Bronchial epithelial cell (primary cell): ENCODE data around the gene VWF. TPM values are rescaled to one million over a fixed set of nuclear protein-coding genes. Genes with fewer than 3 reads are reported as not detected.

Source experiments
- DNase-seq: peaks from one replicate; pipeline ENCODE4 v3.0.0-alpha.2; 2010; ENCODE audit warnings: low read depth
- FAIRE-seq: peaks from 2 replicates; lab custom pipeline; 2011; peaks lifted over from hg19 to GRCh38; lab: Jason Lieb, UNC
- H3K27me3 ChIP-seq: 2 replicates; pipeline ENCODE4 v1.5.1; 2011; ENCODE audit warnings: low read length; ENCODE audit not compliant: control insufficient read depth, insufficient read depth
- H3K36me3 ChIP-seq: 2 replicates; pipeline ENCODE4 v1.5.1; 2011; ENCODE audit warnings: low read length; ENCODE audit not compliant: control insufficient read depth, insufficient read depth
- H3K4me3 ChIP-seq: 2 replicates; pipeline ENCODE4 v1.5.1; 2011; ENCODE audit warnings: mild to moderate bottlenecking, low read depth, low read length, control low read depth
- total RNA-seq: library from RNA; depleted of rRNA; stranded (reverse); fragments of >200 nt; gene quantifications from 2 replicates; pipeline ENCODE4 v1.2.1, GENCODE V29; 2014
- TF ChIP-seq, protein P1 (sequence below): IDR thresholded peaks from 2 replicates; pipeline ENCODE4 v1.5.1; 2011; ENCODE audit warnings: mild to moderate bottlenecking, moderate library complexity, low read length, control low read depth, inconsistent platforms; ENCODE audit not compliant: insufficient read depth, severe bottlenecking

Gene VWF
- total RNA-seq, 1 donor from 2014 or later, result 0.26 TPM

DNA sequence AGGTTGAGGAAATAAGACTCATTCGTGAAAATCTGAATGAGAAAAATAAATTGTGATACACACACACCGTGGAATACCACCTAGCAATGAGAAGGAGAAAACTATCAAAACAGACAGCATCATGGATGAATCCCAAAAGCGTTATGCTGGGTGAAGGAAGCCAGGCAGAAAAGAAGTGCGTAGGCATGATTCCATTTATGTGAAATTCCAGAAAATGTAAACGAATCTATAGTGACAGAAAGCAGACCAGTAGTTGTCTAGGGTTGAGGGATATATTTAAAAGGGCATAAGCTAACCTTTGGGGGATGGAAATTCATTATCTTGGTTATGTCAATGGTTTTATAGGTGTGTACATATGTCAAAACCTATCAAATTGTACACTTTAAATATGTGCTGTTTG is 136.9 kb downstream of the VWF start:
- DNase-seq, result no peak
- TF ChIP-seq, protein P1, sequence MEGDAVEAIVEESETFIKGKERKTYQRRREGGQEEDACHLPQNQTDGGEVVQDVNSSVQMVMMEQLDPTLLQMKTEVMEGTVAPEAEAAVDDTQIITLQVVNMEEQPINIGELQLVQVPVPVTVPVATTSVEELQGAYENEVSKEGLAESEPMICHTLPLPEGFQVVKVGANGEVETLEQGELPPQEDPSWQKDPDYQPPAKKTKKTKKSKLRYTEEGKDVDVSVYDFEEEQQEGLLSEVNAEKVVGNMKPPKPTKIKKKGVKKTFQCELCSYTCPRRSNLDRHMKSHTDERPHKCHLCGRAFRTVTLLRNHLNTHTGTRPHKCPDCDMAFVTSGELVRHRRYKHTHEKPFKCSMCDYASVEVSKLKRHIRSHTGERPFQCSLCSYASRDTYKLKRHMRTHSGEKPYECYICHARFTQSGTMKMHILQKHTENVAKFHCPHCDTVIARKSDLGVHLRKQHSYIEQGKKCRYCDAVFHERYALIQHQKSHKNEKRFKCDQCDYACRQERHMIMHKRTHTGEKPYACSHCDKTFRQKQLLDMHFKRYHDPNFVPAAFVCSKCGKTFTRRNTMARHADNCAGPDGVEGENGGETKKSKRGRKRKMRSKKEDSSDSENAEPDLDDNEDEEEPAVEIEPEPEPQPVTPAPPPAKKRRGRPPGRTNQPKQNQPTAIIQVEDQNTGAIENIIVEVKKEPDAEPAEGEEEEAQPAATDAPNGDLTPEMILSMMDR, result no peak
- Histone ChIP-seq H3K27me3 (no peaks in the 10 kb centered on the region), H3K4me3 (no peak overlapping the region), H3K36me3 (no peaks in the 10 kb centered on the region)
- FAIRE-seq, result no peak

DNA sequence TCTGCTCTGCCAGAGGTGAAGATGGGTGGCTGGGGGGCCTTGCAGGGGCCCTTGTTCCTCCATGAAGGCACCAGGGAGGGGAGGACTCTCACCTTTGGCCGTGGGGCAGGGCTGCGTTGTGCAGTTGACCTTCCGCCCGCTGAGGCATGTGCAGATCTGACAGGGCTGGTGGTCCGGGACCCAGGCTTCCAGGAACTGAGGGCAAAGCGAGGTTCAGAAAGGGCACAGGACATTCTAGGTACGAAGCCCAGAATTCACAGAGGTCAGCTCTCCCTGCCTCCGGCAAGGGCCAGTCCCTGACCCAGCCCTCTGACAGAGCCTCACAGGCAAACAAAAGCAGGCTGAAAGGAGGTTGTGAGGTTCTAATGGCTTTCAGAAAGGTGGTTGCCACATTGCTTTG is 139.0 kb downstream of the VWF start:
- H3K4me3 ChIP-seq, result no peak overlapping the region
- DNase-seq, result no peak

DNA sequence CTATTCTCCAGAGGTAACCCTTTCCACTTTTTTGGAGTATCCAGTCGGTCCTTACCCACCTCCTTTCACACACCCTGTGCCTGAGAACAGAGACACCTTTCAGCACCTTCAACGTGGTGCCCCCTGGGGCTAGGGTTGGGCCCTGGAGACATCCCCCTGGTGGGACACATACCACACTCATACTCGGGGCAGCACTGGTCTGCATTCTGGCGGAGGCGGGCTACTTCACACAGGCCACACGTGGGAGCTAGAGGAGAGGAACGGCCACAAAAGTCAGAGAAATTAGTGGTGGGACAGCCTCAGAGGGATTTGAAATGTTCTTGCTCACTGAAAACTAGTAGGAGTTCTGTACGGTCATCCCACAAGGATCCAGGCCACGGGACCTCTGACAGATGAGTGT is 139.6 kb downstream of the VWF start:
- H3K4me3 ChIP-seq, result no peak overlapping the region
- DNase-seq (no peak), FAIRE-seq (no peak)
- H3K27me3 ChIP-seq, result no peaks in the 10 kb centered on the region
- TF ChIP-seq, protein P1, result no peak
- H3K36me3 ChIP-seq, result no peaks in the 10 kb centered on the region

More for the DNA sequence above, 139.0 kb downstream of the VWF start:
- H3K36me3 ChIP-seq, result no peaks in the 10 kb centered on the region
- TF ChIP-seq, protein P1, result no peak
- FAIRE-seq, result no peak
- no peaks in the 10 kb centered on the region for H3K27me3 ChIP-seq

DNA sequence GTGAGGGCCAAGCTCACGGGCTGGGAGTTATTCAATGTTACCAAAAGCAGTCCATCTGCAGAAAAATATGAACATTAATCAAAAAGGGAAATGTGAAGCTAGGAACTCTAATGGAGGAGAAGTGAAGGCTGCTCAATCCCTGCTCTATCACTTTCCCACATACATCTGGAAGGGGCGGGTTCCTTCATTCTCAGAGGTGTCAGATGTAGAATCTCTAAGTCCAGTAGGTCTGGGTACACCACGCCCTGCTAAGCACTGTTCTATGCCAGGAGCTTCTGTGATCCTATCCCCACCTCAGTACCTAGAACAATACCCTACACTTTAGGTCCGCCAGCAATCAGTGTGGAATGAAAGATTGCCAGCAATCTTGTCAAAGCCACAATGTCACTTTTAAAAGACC is 142.4 kb downstream of the VWF start:
- Histone ChIP-seq H3K27me3 (no peaks in the 10 kb centered on the region), H3K4me3 (no peak overlapping the region), H3K36me3 (no peaks in the 10 kb centered on the region)
- FAIRE-seq (no peak), DNase-seq (no peak)
- TF ChIP-seq, protein P1, result no peak

DNA sequence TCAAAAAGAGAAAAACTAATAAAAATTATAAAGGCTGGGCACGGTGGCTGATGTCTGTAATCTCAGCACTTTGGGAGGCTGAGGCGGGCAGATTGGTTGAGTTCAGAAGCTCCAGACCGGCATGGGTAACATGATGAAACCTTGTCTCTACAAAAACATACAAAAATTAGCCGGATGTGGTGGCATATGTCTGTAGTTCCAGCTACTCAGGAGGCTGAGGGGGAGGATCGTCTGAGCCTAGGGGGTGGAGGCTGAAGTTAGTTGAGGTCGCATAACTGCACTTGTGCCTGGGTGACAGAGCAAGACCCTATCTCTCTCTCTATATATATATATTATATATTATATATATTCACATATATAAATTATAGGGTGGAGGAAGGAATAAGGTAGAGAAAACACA is 146.9 kb downstream of the VWF start:
- Histone ChIP-seq H3K36me3 (no peaks in the 10 kb centered on the region), H3K27me3 (no peaks in the 10 kb centered on the region), H3K4me3 (no peak overlapping the region)
- FAIRE-seq (no peak), DNase-seq (no peak)
- TF ChIP-seq, protein P1, result no peak

DNA sequence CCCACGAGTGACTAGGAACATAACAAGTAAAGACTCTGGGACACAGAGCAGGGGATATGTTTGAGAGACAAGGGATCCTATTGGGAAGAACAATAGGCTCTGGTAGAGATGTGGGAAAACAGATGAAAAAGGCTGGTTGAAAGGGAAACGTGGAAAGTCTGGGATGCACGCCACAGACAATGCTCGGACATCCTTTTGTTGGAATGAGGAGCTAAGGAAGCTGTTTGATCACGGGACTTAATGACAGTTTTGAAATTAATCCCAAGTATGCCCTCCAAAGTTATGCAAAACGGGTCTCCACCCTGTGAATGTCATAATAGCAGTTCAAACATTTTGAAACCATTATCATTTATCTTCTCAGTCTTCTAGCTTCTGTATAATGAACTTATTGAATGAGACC is 147.8 kb downstream of the VWF start:
- FAIRE-seq (no peak), DNase-seq (no peak)
- Histone ChIP-seq H3K4me3 (no peak overlapping the region), H3K36me3 (no peaks in the 10 kb centered on the region), H3K27me3 (no peaks in the 10 kb centered on the region)
- TF ChIP-seq, protein P1, result no peak
